ENCODE measurements around the gene CD6. TPM values are rescaled to one million over a fixed set of nuclear protein-coding genes. Genes with fewer than 3 reads are reported as not detected.

Gene CD6
- total and polyA plus RNA-seq, 2 of the 8 experiments (the other 6 are each of a cell fraction or from before 2014, with no cell fraction given), result 0.03 TPM; not detected in 1

DNA sequence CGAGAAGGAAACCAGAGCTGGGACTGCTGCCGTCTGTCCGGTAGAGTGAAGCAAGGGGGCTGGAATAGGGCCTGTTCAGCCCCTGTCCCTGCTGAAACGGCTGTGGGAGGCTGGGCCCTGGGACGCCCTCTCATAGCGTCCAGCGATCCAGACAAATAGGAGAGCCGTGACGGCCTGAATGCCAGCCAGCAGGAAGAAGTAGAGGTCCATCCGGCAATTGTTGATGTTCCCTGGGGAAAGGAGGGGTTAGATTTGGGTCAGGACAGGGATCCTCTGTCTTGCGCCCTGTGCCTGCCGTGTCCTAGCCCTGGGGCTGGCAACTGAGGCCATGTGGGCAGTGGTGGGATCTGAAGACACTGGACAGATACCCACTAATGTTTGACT is 34.3 kb upstream of the CD6 start:
- Histone ChIP-seq H3K9me3 (ENCODE audit: insufficient read depth in 2 of 2, low read depth in 1 of 2, low read length in 1 of 2) (no peaks in the 10 kb centered on the region), H3K79me1 (ENCODE audit: low read depth, low read length) (no peaks in the 10 kb centered on the region), H2BK12ac (ENCODE audit: low read depth, low read length) (no peak overlapping the region), H3K23ac (ENCODE audit: insufficient read length) (no peak overlapping the region), H3K9ac (replicated peaks in 1 of 4; ENCODE audit: extremely low read depth in 1 of 4, low read depth in 3 of 4, low read length in 3 of 4) (no peak overlapping the region), H3K4ac (replicated peaks; ENCODE audit: insufficient read length, low read depth, low read length) (no peak overlapping the region), H4K20me1 (replicated peaks in 1 of 2; ENCODE audit: control insufficient read depth in 1 of 2, insufficient read depth in 2 of 2, low read length in 2 of 2) (peaks cover 3 to 6% of the 10 kb centered on the region in 2 experiments), H2BK120ac (replicated peaks; ENCODE audit: low read depth, low read length) (no peak overlapping the region), H2AK5ac (ENCODE audit: low read depth, low read length) (no peak overlapping the region), H3K4me2 (ENCODE audit: insufficient read depth in 1 of 2, low read depth in 2 of 2, low read length in 2 of 2) (no peak overlapping the region), H3K79me2 (ENCODE audit: control insufficient read depth in 1 of 2, insufficient read depth in 2 of 2, low read length in 2 of 2) (no peaks in the 10 kb centered on the region), H3K56ac (replicated peaks; ENCODE audit: insufficient read length, low read depth, low read length) (no peak overlapping the region), H4K5ac (ENCODE audit: insufficient read length, low read depth, low read length) (no peak overlapping the region), H3K36me3 (ENCODE audit: control insufficient read depth in 2 of 4, insufficient read depth in 4 of 4, low read length in 3 of 4) (peaks cover 0 to 20% (median 6%) of the 10 kb centered on the region in 4 experiments; a peak in 6 of 8 replicates), H2BK15ac (ENCODE audit: low read length) (no peak overlapping the region), H3K23me2 (ENCODE audit: low read depth, low read length) (no peaks in the 10 kb centered on the region), H3K14ac (ENCODE audit: insufficient read length) (no peak overlapping the region), H4K8ac (ENCODE audit: extremely low read depth, insufficient read depth, low read length) (no peak overlapping the region; the same call in 1 of the 2 replicates), H3K18ac (ENCODE audit: extremely low read depth, low read length) (no peak overlapping the region), H2BK5ac (ENCODE audit: low read depth, low read length) (no peak overlapping the region), H3K4me3 (ENCODE audit: extremely low read depth in 1 of 4, insufficient read depth in 2 of 4, low read depth in 3 of 4, low read length in 4 of 4) (no peak overlapping the region), H3K4me1 (replicated peaks in 1 of 4; ENCODE audit: control insufficient read depth in 3 of 4, insufficient read depth in 4 of 4, low read length in 3 of 4) (peaks cover 0 to 3% (median 1%) of the 10 kb centered on the region in 4 experiments; a peak in 4 of 7 replicates), H3K27me3 (replicated peaks in 1 of 4; ENCODE audit: control insufficient read depth in 3 of 4, extremely low read depth in 1 of 4, insufficient read depth in 3 of 4, low read length in 3 of 4) (no peaks in the 10 kb centered on the region), H4K91ac (replicated peaks; ENCODE audit: insufficient read length, low read length) (no peak overlapping the region), H3K27ac (ENCODE audit: low read depth, low read length) (no peak overlapping the region), H2AFZ (ENCODE audit: low read length) (no peak overlapping the region), H2BK20ac (ENCODE audit: low read length) (no peak overlapping the region)
- no peak for DNase-seq (ENCODE audit: low read depth in 1 of 2, low spot score in 2 of 2)
- 86% methylated on average over 12 of the region's 12 CpGs; no CpG with 5 or more reads in 1 of the 2 experiments for WGBS, 2 experiments (ENCODE audit: extremely low coverage in 1 of 2, insufficient coverage in 1 of 2, insufficient read length in 1 of 2, insufficient replicate concordance in 2 of 2, low coverage in 1 of 2, low lambda C conversion rate in 2 of 2, missing lambda C conversion rate in 1 of 2)
- TF ChIP-seq SIX5 (IDR thresholded peaks at IDR 0.05; ENCODE audit: low read depth, low read length), result no peak
- TF ChIP-seq, protein P1, sequence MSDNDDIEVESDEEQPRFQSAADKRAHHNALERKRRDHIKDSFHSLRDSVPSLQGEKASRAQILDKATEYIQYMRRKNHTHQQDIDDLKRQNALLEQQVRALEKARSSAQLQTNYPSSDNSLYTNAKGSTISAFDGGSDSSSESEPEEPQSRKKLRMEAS (IDR thresholded peaks at IDR 0.05), result no peak
- ChIA-PET POLR2A (ENCODE audit: partially characterized antibody) (interaction anchor here (0.7 to 2.1 kb wide), 4 partner anchors 8 to 24 kb away, joined by 3 to 7 read pairs (median 3); no protein-coding TSS in a partner anchor), CTCF (ENCODE audit: partially characterized antibody) (interaction anchor here (0.9 to 1.7 kb wide), 4 partner anchors 8 to 59 kb away, joined by 3 to 4 read pairs (median 4); no protein-coding TSS in a partner anchor)
- FAIRE-seq, result no peak

Measured in H1 (cell line).